ENCODE measurements around the gene PHLDA2. TPM values are rescaled to one million over a fixed set of nuclear protein-coding genes. Genes with fewer than 3 reads are reported as not detected.

The PHLDA2 gene
- total and polyA plus RNA-seq, 8 donors: 0.16 to 9.0 (median 2.6) TPM

GRCh38 chr11:2961080-2961479, 31.9 kb upstream of the PHLDA2 start:
- Histone ChIP-seq H3K36me3 (peaks cover 0 to 75% (median 23%) of the 10 kb centered on the region in 3 donors), H3K27me3 (no peaks in the 10 kb centered on the region), H3K27ac (no peak overlapping the region), H3K4me3 (no peak overlapping the region), H3K4me1 (no peaks in the 10 kb centered on the region), H3K9me3 (no peaks in the 10 kb centered on the region)
- DNase-seq (no peak), FAIRE-seq (no peak), ATAC-seq (no peak)
- no peak for TF ChIP-seq CTCF (IDR thresholded peaks at IDR 0.05)
- 70 to 85% methylated on average over 5 of the region's 5 CpGs for WGBS, 2 donors
- intact Hi-C loops (cut with DNase I): no loop called here

DNA sequence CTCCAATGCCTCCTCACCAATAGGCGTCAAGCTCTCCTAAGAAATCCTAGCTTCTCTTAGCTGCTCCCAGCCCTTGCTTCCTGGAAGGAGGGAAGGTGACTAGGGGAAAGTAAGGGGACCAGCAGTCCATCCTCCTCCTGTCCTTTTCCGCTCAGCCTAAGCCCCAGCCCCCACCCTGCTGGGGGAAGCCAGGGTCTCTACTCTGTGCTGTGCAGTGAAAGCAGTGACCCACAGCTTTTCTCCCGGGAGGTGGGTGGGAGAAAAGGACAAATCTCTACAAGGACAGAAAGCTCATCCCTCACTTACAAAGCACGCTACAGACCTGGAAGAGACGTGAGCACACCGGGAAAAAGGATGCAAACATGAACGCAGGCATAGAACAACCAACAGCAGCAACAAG, 30.9 kb upstream of the PHLDA2 start:
- no peak for TF ChIP-seq CTCF (IDR thresholded peaks at IDR 0.05)
- WGBS, 2 donors: 95 to 97% methylated on average over 7 of the region's 7 CpGs
- no peak for FAIRE-seq
- no peak overlapping the region for H3K27ac ChIP-seq
- no peak for ATAC-seq
- H3K4me1 ChIP-seq: no peaks in the 10 kb centered on the region
- no peaks in the 10 kb centered on the region for H3K27me3 ChIP-seq
- no peak overlapping the region for H3K4me3 ChIP-seq
- intact Hi-C loops (cut with DNase I): no loop called here
- no peaks in the 10 kb centered on the region for H3K9me3 ChIP-seq
- DNase-seq: no peak
- peaks cover 0 to 65% (median 23%) of the 10 kb centered on the region in 3 donors for H3K36me3 ChIP-seq

DNA sequence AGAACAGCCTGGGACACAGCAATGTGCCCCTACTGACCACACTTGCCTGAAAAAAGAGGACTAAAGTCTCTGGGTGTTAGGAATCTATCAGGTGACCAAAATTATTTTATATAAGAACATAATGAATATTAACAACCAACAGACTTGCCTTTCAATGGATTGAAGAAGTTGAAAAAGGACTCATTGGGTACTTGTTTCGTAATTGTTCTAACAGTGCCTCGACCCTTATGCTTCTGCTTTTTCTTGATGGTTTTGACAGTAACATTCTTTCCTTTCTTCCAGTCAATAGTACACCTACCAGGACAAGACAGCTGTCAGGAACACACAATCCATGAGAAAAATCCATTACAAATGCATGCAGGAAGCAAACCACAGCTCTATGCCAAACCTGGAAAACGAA, 29.0 kb upstream of the PHLDA2 start:
- Histone ChIP-seq H3K27me3 (no peaks in the 10 kb centered on the region), H3K4me1 (no peaks in the 10 kb centered on the region), H3K27ac (no peak overlapping the region), H3K9me3 (no peaks in the 10 kb centered on the region), H3K4me3 (no peak overlapping the region), H3K36me3 (peaks cover 0 to 64% (median 29%) of the 10 kb centered on the region in 3 donors)
- WGBS, 2 donors: 76 to 80% methylated on average over 3 of the region's 3 CpGs
- DNase-seq (no peak), FAIRE-seq (no peak), ATAC-seq (no peak)
- TF ChIP-seq CTCF (IDR thresholded peaks at IDR 0.05): no peak
- intact Hi-C loops (cut with DNase I): no loop called here

DNA sequence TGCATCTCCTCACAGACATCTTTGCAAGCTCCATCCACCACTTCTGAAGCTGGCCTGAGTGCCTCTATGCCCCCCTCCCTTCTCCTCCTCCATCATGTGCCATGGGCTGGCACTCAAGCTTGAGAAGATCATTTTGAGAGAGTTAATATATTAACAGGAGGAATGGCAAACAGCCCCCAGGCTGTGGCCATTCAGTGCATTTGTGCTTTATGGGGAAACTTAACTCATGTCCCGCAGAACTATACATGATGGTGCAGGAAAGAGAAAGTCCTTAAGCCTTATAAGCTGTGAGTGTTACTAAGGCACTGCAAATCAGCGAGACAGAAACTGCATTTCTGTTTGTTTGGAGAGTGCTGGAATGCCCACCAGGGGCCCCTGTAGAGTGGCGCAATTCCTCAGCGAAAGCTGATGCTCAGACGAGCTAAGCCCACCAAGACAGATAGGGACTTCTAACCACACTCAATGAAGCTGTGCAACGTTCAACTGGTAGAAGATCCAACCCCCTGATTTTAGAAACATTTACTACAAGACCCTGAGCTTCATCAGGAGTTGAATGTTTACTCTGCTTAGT, 26.8 kb upstream of the PHLDA2 start:
- DNase-seq (no peak), FAIRE-seq (no peak), ATAC-seq (no peak)
- intact Hi-C loops (cut with DNase I): no loop called here
- no peak for TF ChIP-seq CTCF (IDR thresholded peaks at IDR 0.05)
- no peak overlapping the region for H3K4me3 ChIP-seq
- H3K27me3 ChIP-seq: no peaks in the 10 kb centered on the region
- H3K4me1 ChIP-seq: no peaks in the 10 kb centered on the region
- no peaks in the 10 kb centered on the region for H3K9me3 ChIP-seq
- 83 to 89% methylated on average over 6 of the region's 6 CpGs for WGBS, 2 donors
- H3K27ac ChIP-seq: no peak overlapping the region
- peaks cover 0 to 80% (median 40%) of the 10 kb centered on the region in 3 donors for H3K36me3 ChIP-seq

GRCh38 chr11:2954263-2954662, 25.0 kb upstream of the PHLDA2 start:
- Histone ChIP-seq H3K4me1 (no peaks in the 10 kb centered on the region), H3K27me3 (no peaks in the 10 kb centered on the region), H3K36me3 (peaks cover 0 to 76% (median 34%) of the 10 kb centered on the region in 3 donors), H3K27ac (peak overlapping the region in 1 of 4 donors; percentile 31), H3K9me3 (no peaks in the 10 kb centered on the region), H3K4me3 (no peak overlapping the region)
- no peak for FAIRE-seq
- 82 to 86% methylated on average over 6 of the region's 6 CpGs for WGBS, 2 donors
- no peak for TF ChIP-seq CTCF (IDR thresholded peaks at IDR 0.05)
- no peak for DNase-seq
- peak in 2 of 4 donors; percentile 43 to 69 for ATAC-seq
- intact Hi-C loops (cut with DNase I): no loop called here
